GM23338 (cell line): Measurements from ENCODE around the gene KCNJ10. TPM values are rescaled to one million over a fixed set of nuclear protein-coding genes. Genes with fewer than 3 reads are reported as not detected.
A peak's percentile ranks its signal among the peaks of the same experiment; 100 is the strongest.

Source experiments
- ATAC-seq: fragments of 200-7000 bp; cut with Tn5 transposase; 3 replicates; pipeline ENCODE4 v1.9.1; 2020
- DNase-seq: peaks from one replicate; pipeline ENCODE4 v3.0.0-alpha.2; 2015; ENCODE audit warnings: low spot score
- H2AFZ ChIP-seq: fragments of 200-600 bp; sonication (generic); 2 replicates; pipeline ENCODE4 v1.8.0; 2016; ENCODE audit warnings: antibody characterized with exemption, mild to moderate bottlenecking, moderate library complexity
- H3F3A ChIP-seq: fragments of 200-600 bp; sonication (generic); replicated peaks from 2 replicates; pipeline ENCODE4 v1.8.0; 2017; ENCODE audit warnings: antibody characterized with exemption, mixed run types, low read depth
- H3K27ac ChIP-seq: fragments of 200-600 bp; sonication (generic); 2 replicates; pipeline ENCODE4 v1.6.1; 2016; ENCODE audit warnings: low read depth
- H3K27me3 ChIP-seq: fragments of 200-600 bp; sonication (generic); 2 replicates; pipeline ENCODE4 v1.8.0; 2016; ENCODE audit warnings: mild to moderate bottlenecking, mixed run types, moderate library complexity; ENCODE audit not compliant: insufficient read depth
- H3K36me3 ChIP-seq: fragments of 200-600 bp; sonication (generic); 2 replicates; pipeline ENCODE4 v1.8.0; 2016; ENCODE audit warnings: mild to moderate bottlenecking; ENCODE audit not compliant: insufficient read depth
- H3K4me1 ChIP-seq: fragments of 200-600 bp; sonication (generic); 2 replicates; pipeline ENCODE4 v1.8.0; 2016; ENCODE audit warnings: mild to moderate bottlenecking, moderate library complexity; ENCODE audit not compliant: insufficient read depth
- H3K4me2 ChIP-seq: fragments of 200-600 bp; sonication (generic); 2 replicates; pipeline ENCODE4 v1.7.1; 2017; ENCODE audit warnings: mixed run types
- H3K4me3 ChIP-seq: fragments of 200-600 bp; sonication (generic); 2 replicates; pipeline ENCODE4 v1.6.1; 2016; ENCODE audit warnings: mixed run types
- H3K79me2 ChIP-seq: fragments of 200-600 bp; sonication (generic); replicated peaks from 2 replicates; pipeline ENCODE4 v1.8.0; 2017; ENCODE audit warnings: mild to moderate bottlenecking; ENCODE audit not compliant: insufficient read depth
- H3K9me2 ChIP-seq: fragments of 200-600 bp; sonication (generic); 2 replicates; pipeline ENCODE4 v1.8.0; 2017; ENCODE audit not compliant: insufficient read depth
- H4K20me1 ChIP-seq: fragments of 200-600 bp; sonication (generic); replicated peaks from 2 replicates; pipeline ENCODE4 v1.8.0; 2017; ENCODE audit warnings: mild to moderate bottlenecking; ENCODE audit not compliant: insufficient read depth
- H3K27ac Mint-ChIP-seq: 2 replicates; pipeline ENCODE4 v1.8.0; 2020; ENCODE audit warnings: inconsistent platforms, mild to moderate bottlenecking, moderate library complexity, mixed read lengths
- H3K27me3 Mint-ChIP-seq: 3 replicates; pipeline ENCODE4 v1.8.0; 2022; ENCODE audit warnings: low read depth, mild to moderate bottlenecking, moderate library complexity, mixed read lengths, inconsistent platforms; ENCODE audit not compliant: insufficient read depth, poor library complexity
- H3K36me3 Mint-ChIP-seq: 3 replicates; pipeline ENCODE4 v1.8.0; 2021; ENCODE audit warnings: low read depth, mild to moderate bottlenecking, inconsistent platforms, moderate library complexity, mixed read lengths
- H3K4me1 Mint-ChIP-seq: 3 replicates; pipeline ENCODE4 v1.8.0; 2020; ENCODE audit warnings: mild to moderate bottlenecking, inconsistent platforms, mixed read lengths
- H3K4me3 Mint-ChIP-seq: 3 replicates; pipeline ENCODE4 v1.8.0; 2021; ENCODE audit warnings: moderate library complexity, mild to moderate bottlenecking, inconsistent platforms, mixed read lengths
- H3K9me3 Mint-ChIP-seq: 3 replicates; pipeline ENCODE4 v1.8.0; 2020; ENCODE audit warnings: moderate library complexity, mild to moderate bottlenecking, inconsistent platforms, mixed read lengths
- CREB1 ChIP-seq: fragments of 250-450 bp; sonication (Bioruptor Pico); IDR thresholded peaks from 2 replicates; pipeline ENCODE4 v1.5.0; 2020; ENCODE audit warnings: low read depth, mild to moderate bottlenecking, moderate library complexity
- NANOG ChIP-seq: IDR thresholded peaks from 2 replicates; pipeline ENCODE4 v1.6.1; 2016; ENCODE audit warnings: antibody characterized with exemption, borderline replicate concordance
- STAT1 ChIP-seq: IDR thresholded peaks from one replicate; pipeline ENCODE4 v1.6.1; 2016; ENCODE audit warnings: antibody characterized with exemption; ENCODE audit not compliant: unreplicated experiment
- ZNF114 ChIP-seq: fragments of 250-450 bp; sonication (Bioruptor Pico); IDR thresholded peaks from 2 replicates; pipeline ENCODE4 v1.5.0; 2020; ENCODE audit warnings: mild to moderate bottlenecking, moderate library complexity
- polyA plus RNA-seq: library from polyadenylated mRNA; unstranded; fragments of >200 nt; fragmentation: Nextera tagmentation; extraction: Ambion mirVana; gene quantifications from 2 replicates; pipeline ENCODE4 v1.2.1, GENCODE V29; 2016
- total RNA-seq: library from RNA; depleted of rRNA; stranded (reverse); fragments of >200 nt; shearing (Covaris generic); gene quantifications from 2 replicates; pipeline ENCODE4 v1.2.3, GENCODE V29; 2014
- TF ChIP-seq, protein P1 (sequence below): fragments of 250-450 bp; sonication (Bioruptor Pico); IDR thresholded peaks from 2 replicates; pipeline ENCODE4 v1.5.0; 2020; ENCODE audit warnings: mild to moderate bottlenecking, moderate library complexity
- TF ChIP-seq, protein P2 (sequence below), 2 experiments: fragments of 200-600 bp in 1 of 2; sonication (generic) in 1 of 2; conservative IDR thresholded peaks; 2 replicates each; pipeline versions ENCODE4 v1.5.1 to v1.6.1; 2016 to 2017; ENCODE audit warnings: antibody characterized with exemption in 2 of 2, low read depth in 2 of 2, mild to moderate bottlenecking in 2 of 2, moderate library complexity in 1 of 2

Gene KCNJ10
- total and polyA plus RNA-seq, 2 experiments from 2014 or later, result 1.4 to 2.8 TPM

DNA sequence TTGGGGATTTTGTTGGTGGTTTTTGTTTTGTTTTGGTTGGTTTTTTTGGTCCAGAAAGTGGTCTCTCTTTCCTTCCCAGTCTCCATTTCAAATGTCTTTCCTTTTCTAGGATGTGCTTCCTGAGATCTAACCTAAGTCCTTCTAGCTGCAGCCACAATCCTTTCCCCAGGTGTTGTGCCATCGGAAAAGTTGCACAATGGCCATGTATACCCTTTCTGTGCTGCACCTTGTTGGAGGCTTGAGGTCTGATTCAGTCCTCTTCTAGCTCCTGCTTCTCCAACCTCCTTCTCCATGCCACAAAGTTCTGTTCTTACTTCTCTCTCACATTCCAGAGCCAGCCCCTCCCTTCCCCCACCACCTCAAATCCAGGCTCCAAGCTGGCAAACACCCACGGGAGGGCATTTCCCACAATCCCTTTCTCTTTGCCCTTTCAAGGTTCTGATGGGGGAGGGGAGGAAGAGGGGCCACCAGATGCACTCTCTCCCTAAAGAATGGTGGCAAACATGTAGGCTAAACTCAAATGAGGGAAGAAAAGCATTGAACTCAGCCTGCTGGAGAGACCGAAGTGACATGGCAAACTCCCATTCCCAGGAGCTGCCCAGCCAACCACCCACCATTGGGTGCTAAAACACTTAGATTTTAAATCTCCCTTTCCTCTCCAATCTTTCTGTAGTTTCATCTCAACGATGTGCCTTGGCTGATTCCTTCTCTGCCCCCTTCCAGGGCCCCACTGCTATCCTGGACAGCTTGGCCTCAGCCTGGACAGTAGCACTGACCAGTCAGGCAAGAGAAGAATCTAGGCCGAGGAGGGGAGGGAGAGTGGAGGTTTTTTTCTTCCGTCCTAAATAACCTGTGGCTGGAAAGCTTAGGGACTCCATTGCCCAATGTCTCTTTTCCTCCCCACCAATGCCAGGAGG is 2.9 kb downstream of the KCNJ10 start:
- Mint-ChIP-seq H3K36me3 (no peaks in the 10 kb centered on the region), H3K4me1 (peaks cover 35% of the 10 kb centered on the region), H3K9me3 (no peaks in the 10 kb centered on the region; the same call in 2 of the 3 replicates), H3K27me3 (peaks cover 16% of the 10 kb centered on the region), H3K27ac (no peak overlapping the region; the same call in 1 of the 2 replicates), H3K4me3 (no peak overlapping the region)
- Histone ChIP-seq H3K4me3 (0 out of 2 replicates have a peak overlapping the region, but pooled peaks have one; percentile 15), H3F3A (peaks cover 4% of the 10 kb centered on the region; the same call in 1 of the 2 replicates), H4K20me1 (no peaks in the 10 kb centered on the region), H3K27me3 (peaks cover 28% of the 10 kb centered on the region), H3K9me2 (no peaks in the 10 kb centered on the region), H3K4me2 (peak overlapping the region; percentile 62), H3K27ac (no peak overlapping the region), H3K79me2 (no peaks in the 10 kb centered on the region), H2AFZ (no peak overlapping the region), H3K4me1 (peaks cover 29% of the 10 kb centered on the region), H3K36me3 (no peaks in the 10 kb centered on the region)
- TF ChIP-seq ZNF114 (CRISPR knock-in tag), result no peak
- TF ChIP-seq, protein P1, sequence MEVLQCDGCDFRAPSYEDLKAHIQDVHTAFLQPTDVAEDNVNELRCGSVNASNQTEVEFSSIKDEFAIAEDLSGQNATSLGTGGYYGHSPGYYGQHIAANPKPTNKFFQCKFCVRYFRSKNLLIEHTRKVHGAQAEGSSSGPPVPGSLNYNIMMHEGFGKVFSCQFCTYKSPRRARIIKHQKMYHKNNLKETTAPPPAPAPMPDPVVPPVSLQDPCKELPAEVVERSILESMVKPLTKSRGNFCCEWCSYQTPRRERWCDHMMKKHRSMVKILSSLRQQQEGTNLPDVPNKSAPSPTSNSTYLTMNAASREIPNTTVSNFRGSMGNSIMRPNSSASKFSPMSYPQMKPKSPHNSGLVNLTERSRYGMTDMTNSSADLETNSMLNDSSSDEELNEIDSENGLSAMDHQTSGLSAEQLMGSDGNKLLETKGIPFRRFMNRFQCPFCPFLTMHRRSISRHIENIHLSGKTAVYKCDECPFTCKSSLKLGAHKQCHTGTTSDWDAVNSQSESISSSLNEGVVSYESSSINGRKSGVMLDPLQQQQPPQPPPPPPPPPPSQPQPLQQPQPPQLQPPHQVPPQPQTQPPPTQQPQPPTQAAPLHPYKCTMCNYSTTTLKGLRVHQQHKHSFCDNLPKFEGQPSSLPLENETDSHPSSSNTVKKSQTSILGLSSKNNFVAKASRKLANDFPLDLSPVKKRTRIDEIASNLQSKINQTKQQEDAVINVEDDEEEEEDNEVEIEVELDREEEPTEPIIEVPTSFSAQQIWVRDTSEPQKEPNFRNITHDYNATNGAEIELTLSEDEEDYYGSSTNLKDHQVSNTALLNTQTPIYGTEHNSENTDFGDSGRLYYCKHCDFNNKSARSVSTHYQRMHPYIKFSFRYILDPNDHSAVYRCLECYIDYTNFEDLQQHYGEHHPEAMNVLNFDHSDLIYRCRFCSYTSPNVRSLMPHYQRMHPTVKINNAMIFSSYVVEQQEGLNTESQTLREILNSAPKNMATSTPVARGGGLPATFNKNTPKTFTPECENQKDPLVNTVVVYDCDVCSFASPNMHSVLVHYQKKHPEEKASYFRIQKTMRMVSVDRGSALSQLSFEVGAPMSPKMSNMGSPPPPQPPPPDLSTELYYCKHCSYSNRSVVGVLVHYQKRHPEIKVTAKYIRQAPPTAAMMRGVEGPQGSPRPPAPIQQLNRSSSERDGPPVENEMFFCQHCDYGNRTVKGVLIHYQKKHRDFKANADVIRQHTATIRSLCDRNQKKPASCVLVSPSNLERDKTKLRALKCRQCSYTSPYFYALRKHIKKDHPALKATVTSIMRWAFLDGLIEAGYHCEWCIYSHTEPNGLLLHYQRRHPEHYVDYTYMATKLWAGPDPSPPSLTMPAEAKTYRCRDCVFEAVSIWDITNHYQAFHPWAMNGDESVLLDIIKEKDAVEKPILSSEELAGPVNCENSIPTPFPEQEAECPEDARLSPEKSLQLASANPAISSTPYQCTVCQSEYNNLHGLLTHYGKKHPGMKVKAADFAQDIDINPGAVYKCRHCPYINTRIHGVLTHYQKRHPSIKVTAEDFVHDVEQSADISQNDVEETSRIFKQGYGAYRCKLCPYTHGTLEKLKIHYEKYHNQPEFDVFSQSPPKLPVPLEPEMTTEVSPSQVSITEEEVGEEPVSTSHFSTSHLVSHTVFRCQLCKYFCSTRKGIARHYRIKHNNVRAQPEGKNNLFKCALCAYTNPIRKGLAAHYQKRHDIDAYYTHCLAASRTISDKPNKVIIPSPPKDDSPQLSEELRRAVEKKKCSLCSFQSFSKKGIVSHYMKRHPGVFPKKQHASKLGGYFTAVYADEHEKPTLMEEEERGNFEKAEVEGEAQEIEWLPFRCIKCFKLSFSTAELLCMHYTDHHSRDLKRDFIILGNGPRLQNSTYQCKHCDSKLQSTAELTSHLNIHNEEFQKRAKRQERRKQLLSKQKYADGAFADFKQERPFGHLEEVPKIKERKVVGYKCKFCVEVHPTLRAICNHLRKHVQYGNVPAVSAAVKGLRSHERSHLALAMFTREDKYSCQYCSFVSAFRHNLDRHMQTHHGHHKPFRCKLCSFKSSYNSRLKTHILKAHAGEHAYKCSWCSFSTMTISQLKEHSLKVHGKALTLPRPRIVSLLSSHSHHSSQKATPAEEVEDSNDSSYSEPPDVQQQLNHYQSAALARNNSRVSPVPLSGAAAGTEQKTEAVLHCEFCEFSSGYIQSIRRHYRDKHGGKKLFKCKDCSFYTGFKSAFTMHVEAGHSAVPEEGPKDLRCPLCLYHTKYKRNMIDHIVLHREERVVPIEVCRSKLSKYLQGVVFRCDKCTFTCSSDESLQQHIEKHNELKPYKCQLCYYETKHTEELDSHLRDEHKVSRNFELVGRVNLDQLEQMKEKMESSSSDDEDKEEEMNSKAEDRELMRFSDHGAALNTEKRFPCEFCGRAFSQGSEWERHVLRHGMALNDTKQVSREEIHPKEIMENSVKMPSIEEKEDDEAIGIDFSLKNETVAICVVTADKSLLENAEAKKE (CRISPR knock-in tag), result 0 out of 2 replicates have a peak, but pooled peaks have one; percentile 16
- DNase-seq (peak; percentile 45), ATAC-seq (no peak)

DNA sequence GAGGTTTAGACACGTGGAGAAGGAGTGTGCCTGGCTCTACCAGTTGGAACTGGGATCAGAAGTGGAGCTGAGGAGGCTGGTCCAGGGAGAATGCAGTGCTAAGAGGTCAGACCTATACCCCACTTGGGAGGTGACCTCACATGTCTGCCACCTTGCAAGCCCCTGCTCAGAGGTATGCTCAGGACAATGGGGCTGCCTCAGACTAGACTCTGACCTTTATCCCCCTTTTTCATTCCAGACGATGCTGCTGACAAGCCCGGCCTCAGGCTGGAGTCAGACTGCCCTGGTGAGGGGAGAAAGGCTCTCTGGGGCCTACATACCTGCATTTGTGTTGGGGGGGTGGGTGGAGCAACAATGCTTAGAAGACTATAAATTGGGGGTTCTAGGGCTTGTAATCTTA is 5.2 kb downstream of the KCNJ10 start:
- no peak overlapping the region for H3K27ac ChIP-seq
- no peak overlapping the region for H3K4me2 ChIP-seq
- peaks cover 14% of the 10 kb centered on the region; the same call in 1 of the 2 replicates for H3K27me3 ChIP-seq
- no peak overlapping the region for H3K4me3 ChIP-seq
- H3K4me1 Mint-ChIP-seq, result peaks cover 41% of the 10 kb centered on the region
- H3K9me3 Mint-ChIP-seq, result no peaks in the 10 kb centered on the region; the same call in 2 of the 3 replicates
- H3K4me3 Mint-ChIP-seq, result no peak overlapping the region
- no peaks in the 10 kb centered on the region for H3K79me2 ChIP-seq
- H3K36me3 Mint-ChIP-seq, result no peaks in the 10 kb centered on the region
- H3K36me3 ChIP-seq, result no peaks in the 10 kb centered on the region
- DNase-seq, result no peak
- no peaks in the 10 kb centered on the region for H3F3A ChIP-seq
- H3K27me3 Mint-ChIP-seq, result peaks cover 14% of the 10 kb centered on the region
- no peaks in the 10 kb centered on the region for H3K9me2 ChIP-seq
- no peak overlapping the region for H2AFZ ChIP-seq
- ATAC-seq, result no peak
- H3K4me1 ChIP-seq, result peaks cover 25% of the 10 kb centered on the region
- no peak overlapping the region for H3K27ac Mint-ChIP-seq
- H4K20me1 ChIP-seq, result no peaks in the 10 kb centered on the region
- TF ChIP-seq, protein P2, sequence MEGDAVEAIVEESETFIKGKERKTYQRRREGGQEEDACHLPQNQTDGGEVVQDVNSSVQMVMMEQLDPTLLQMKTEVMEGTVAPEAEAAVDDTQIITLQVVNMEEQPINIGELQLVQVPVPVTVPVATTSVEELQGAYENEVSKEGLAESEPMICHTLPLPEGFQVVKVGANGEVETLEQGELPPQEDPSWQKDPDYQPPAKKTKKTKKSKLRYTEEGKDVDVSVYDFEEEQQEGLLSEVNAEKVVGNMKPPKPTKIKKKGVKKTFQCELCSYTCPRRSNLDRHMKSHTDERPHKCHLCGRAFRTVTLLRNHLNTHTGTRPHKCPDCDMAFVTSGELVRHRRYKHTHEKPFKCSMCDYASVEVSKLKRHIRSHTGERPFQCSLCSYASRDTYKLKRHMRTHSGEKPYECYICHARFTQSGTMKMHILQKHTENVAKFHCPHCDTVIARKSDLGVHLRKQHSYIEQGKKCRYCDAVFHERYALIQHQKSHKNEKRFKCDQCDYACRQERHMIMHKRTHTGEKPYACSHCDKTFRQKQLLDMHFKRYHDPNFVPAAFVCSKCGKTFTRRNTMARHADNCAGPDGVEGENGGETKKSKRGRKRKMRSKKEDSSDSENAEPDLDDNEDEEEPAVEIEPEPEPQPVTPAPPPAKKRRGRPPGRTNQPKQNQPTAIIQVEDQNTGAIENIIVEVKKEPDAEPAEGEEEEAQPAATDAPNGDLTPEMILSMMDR (conservative IDR thresholded peaks at IDR 0.05; ENCODE audit: low read depth in 2 of 2), result no peak
- TF ChIP-seq STAT1 (no peak), CREB1 (CRISPR knock-in tag) (no peak), NANOG (no peak)
